Gastroesophageal sphincter (tissue), 3 donors: ENCODE measurements around the gene CHST8.

Source experiments
- CTCF ChIP-seq, 4 experiments: fragments of 200-600 bp in 2 of 4; fragments of 450-650 bp in 2 of 4; sonication (generic) in 1 of 4; IDR thresholded peaks; one replicate each; pipeline ENCODE4 v1.5.1; 2017 to 2019; ENCODE audit warnings: antibody characterized with exemption in 4 of 4, mild to moderate bottlenecking in 2 of 4, moderate library complexity in 2 of 4
- POLR2AphosphoS5 ChIP-seq: sonication (generic); formaldehyde crosslinking; IDR thresholded peaks from one replicate; pipeline ENCODE4 v1.6.1; 2017; ENCODE audit warnings: antibody characterized with exemption

DNA sequence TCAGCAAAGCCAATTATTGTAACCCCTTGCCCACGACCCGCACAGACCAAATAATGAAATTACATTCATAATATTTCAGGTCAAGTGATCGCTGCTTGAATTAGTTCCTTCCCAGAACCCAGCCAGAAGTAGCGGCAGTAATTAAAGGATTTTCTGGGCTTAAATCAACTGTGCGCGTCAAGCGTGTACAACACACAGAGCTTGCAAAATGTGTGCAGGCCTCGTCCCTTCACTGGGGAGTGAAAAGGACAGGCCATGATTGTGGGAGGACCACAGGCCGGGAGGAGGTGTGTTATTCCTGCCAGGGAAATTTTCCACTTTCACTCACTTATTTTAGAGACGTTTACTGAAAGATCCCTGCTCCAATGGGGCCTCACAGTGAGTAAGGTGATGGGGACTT lies 84.9 kb downstream of the CHST8 start:
- TF ChIP-seq CTCF (IDR thresholded peaks at IDR 0.05) (no peak), POLR2AphosphoS5 (no peak)
